HepG2 (cell line): Measurements from ENCODE around the gene RRBP1. TPM values are rescaled to one million over a fixed set of nuclear protein-coding genes. Genes with fewer than 3 reads are reported as not detected.

Experiments
- ARID5B ChIP-seq: IDR thresholded peaks from 2 replicates; pipeline ENCODE4 v1.4.0; 2020; ENCODE audit warnings: mild to moderate bottlenecking, missing genetic modification reagents
- CSRNP2 ChIP-seq: sonication (generic); formaldehyde crosslinking; conservative IDR thresholded peaks from 2 replicates; pipeline ENCODE4 v1.8.0; 2022; ENCODE audit warnings: low read depth, missing genetic modification reagents
- FLYWCH1 ChIP-seq: sonication (generic); formaldehyde crosslinking; IDR thresholded peaks from 2 replicates; pipeline ENCODE4 v1.8.1; 2023; ENCODE audit warnings: mild to moderate bottlenecking, missing genetic modification reagents
- FOXP1 ChIP-seq, 2 experiments: fragments of 450-650 bp in 1 of 2; IDR thresholded peaks; 2 replicates each; pipeline ENCODE4 v1.6.1; 2017 to 2018; ENCODE audit warnings: antibody characterized with exemption in 1 of 2
- HHEX ChIP-seq: IDR thresholded peaks from 2 replicates; pipeline ENCODE4 v1.6.1; 2016; ENCODE audit warnings: control low read depth
- HOXA3 ChIP-seq: sonication (generic); formaldehyde crosslinking; IDR thresholded peaks from 2 replicates; pipeline ENCODE4 v1.5.0; 2020; ENCODE audit warnings: missing genetic modification reagents
- ISL2 ChIP-seq: sonication (generic); formaldehyde crosslinking; IDR thresholded peaks from 2 replicates; pipeline ENCODE4 v1.5.0; 2020; ENCODE audit warnings: missing genetic modification reagents
- NR1H2 ChIP-seq: sonication (generic); formaldehyde crosslinking; IDR thresholded peaks from 2 replicates; pipeline ENCODE4 v1.8.1; 2022; ENCODE audit warnings: low read depth, missing genetic modification reagents, borderline replicate concordance
- ONECUT2 ChIP-seq: sonication (generic); formaldehyde crosslinking; IDR thresholded peaks from 2 replicates; pipeline ENCODE4 v1.4.0; 2020; ENCODE audit warnings: missing genetic modification reagents
- XRCC5 ChIP-seq: fragments of 200-400 bp; formaldehyde crosslinking; optimal IDR thresholded peaks from 2 replicates; pipeline ENCODE3; 2017; ENCODE audit warnings: mild to moderate bottlenecking, low read length
- ZBTB49 ChIP-seq: sonication (generic); formaldehyde crosslinking; IDR thresholded peaks from 2 replicates; pipeline ENCODE4 v1.4.0; 2020; ENCODE audit warnings: missing genetic modification reagents, borderline replicate concordance
- ZEB1 ChIP-seq: IDR thresholded peaks from 2 replicates; pipeline ENCODE4 v1.6.1; 2012; ENCODE audit warnings: mild to moderate bottlenecking, low read depth, inconsistent platforms; ENCODE audit not compliant: insufficient replicate concordance
- ZMYM2 ChIP-seq: sonication (generic); formaldehyde crosslinking; IDR thresholded peaks from 2 replicates; pipeline ENCODE4 v1.8.0; 2022; ENCODE audit warnings: mild to moderate bottlenecking, missing genetic modification reagents
- ZNF225 ChIP-seq: sonication (generic); formaldehyde crosslinking; IDR thresholded peaks from 2 replicates; pipeline ENCODE4 v1.4.0; 2020; ENCODE audit warnings: mild to moderate bottlenecking, missing genetic modification reagents
- ZNF773 ChIP-seq: sonication (generic); formaldehyde crosslinking; IDR thresholded peaks from 2 replicates; pipeline ENCODE4 v1.4.0; 2020; ENCODE audit warnings: missing genetic modification reagents, borderline replicate concordance
- ZXDC ChIP-seq: sonication (generic); formaldehyde crosslinking; IDR thresholded peaks from 2 replicates; pipeline ENCODE4 v1.5.0; 2020; ENCODE audit warnings: mild to moderate bottlenecking, missing genetic modification reagents
- polyA plus RNA-seq, 8 experiments: library from polyadenylated mRNA; depleted of rRNA in 3 of 8; stranded (reverse) in 7 of 8; unstranded in 1 of 8; fragments of >200 nt; fragmentation: Illumina TruSeq in 4 of 8; extraction: Trizol in 4 of 8; gene quantifications; 2 replicates each; pipeline versions ENCODE4 v1.2.1 to v1.2.3, GENCODE V29; 2011 to 2016; ENCODE audit warnings: low read depth in 4 of 8, missing spikeins in 1 of 8, mixed read lengths in 1 of 8; ENCODE audit not compliant: insufficient read depth in 1 of 8
- total RNA-seq, 5 experiments: library from RNA; depleted of rRNA; stranded (reverse); fragments of >200 nt; fragmentation: Illumina TruSeq; extraction: Trizol; gene quantifications; 2 replicates each; pipeline ENCODE4 v1.2.3, GENCODE V29; 2016; ENCODE audit warnings: low read depth in 1 of 5

Gene RRBP1
- total and polyA plus RNA-seq, 2 of the 13 experiments (the other 11 are each of a cell fraction or from before 2014, with no cell fraction given), result 150 to 222 TPM

GRCh38 chr20:17721802-17722486, 39.9 kb upstream of the RRBP1 start (continued):
- TF ChIP-seq CSRNP2 (CRISPR knock-in tag), result no peak
- TF ChIP-seq HOXA3 (CRISPR knock-in tag), result peak; percentile 96
- no peak for TF ChIP-seq ZNF773 (CRISPR knock-in tag)
- 0 out of 2 replicates have a peak, but pooled peaks have one; percentile 69 for TF ChIP-seq ZNF225 (CRISPR knock-in tag)
- peak; percentile 49 for TF ChIP-seq ZMYM2 (CRISPR knock-in tag)
- peak; percentile 100 for TF ChIP-seq HHEX (CRISPR knock-in tag)
- TF ChIP-seq ZEB1, result peak; percentile 99
- peak; percentile 100 for TF ChIP-seq ARID5B (CRISPR knock-in tag)
- TF ChIP-seq ZBTB49 (CRISPR knock-in tag), result peak; percentile 80; the same call in 1 of the 2 replicates
- TF ChIP-seq ZXDC (CRISPR knock-in tag), result no peak
- TF ChIP-seq ISL2 (CRISPR knock-in tag), result peak; percentile 100
- TF ChIP-seq FOXP1 (IDR thresholded peaks at IDR 0.05), result peak; percentile 84
- peak; percentile 99 for TF ChIP-seq FOXP1 (CRISPR knock-in tag; IDR thresholded peaks at IDR 0.05)
- no peak for TF ChIP-seq NR1H2 (CRISPR knock-in tag)
- TF ChIP-seq FLYWCH1, result no peak
- TF ChIP-seq ONECUT2, result peak; percentile 87
- TF ChIP-seq XRCC5, result peak; percentile 62
